Mucosa of rectum (tissue), 2 donors: Measurements from ENCODE around the gene DGCR6L.
"Not testable (repeated sequence)": the region's sequence is repeated elsewhere in the genome, so short reads cannot be mapped to it uniquely, and the experiment has no call there.

ENCODE experiments used
- H3K27ac ChIP-seq, 2 donors: one replicate each; pipeline ENCODE4 v1.7.0; 2013; ENCODE audit warnings: inconsistent platforms in 2 of 2, low read depth in 2 of 2, low read length in 2 of 2
- H3K27me3 ChIP-seq, 2 donors: one replicate each; pipeline ENCODE4 v1.7.0; 2013; ENCODE audit warnings: low read length in 2 of 2; ENCODE audit not compliant: control insufficient read depth in 2 of 2, insufficient read depth in 2 of 2
- H3K36me3 ChIP-seq, 2 donors: one replicate each; pipeline ENCODE4 v1.7.0; 2013; ENCODE audit warnings: low read length in 2 of 2; ENCODE audit not compliant: control insufficient read depth in 2 of 2, insufficient read depth in 2 of 2
- H3K4me1 ChIP-seq, 2 donors: one replicate each; pipeline ENCODE4 v1.7.0; 2013; ENCODE audit warnings: low read length in 2 of 2, mild to moderate bottlenecking in 1 of 2; ENCODE audit not compliant: control insufficient read depth in 2 of 2, insufficient read depth in 2 of 2
- H3K4me3 ChIP-seq, 2 donors: one replicate each; pipeline ENCODE4 v1.7.0; 2013; ENCODE audit warnings: low read length in 2 of 2
- H3K9ac ChIP-seq, 2 donors: one replicate each; pipeline ENCODE4 v1.7.0; 2013; ENCODE audit warnings: low read length in 2 of 2, low read depth in 1 of 2, mild to moderate bottlenecking in 1 of 2
- H3K9me3 ChIP-seq, 2 donors: one replicate each; pipeline ENCODE4 v1.7.0; 2013; ENCODE audit warnings: low read length in 2 of 2; ENCODE audit not compliant: control insufficient read depth in 2 of 2
- donor health status: healthy.
- donor health status: Normal muscosa, but diverticular disease.

DGCR6L gene

GRCh38 chr22:20325996-20326395 is 6.1 kb upstream of the DGCR6L start:
- H3K27ac ChIP-seq, H3K4me3 ChIP-seq, H3K9ac ChIP-seq, H3K27me3 ChIP-seq, H3K36me3 ChIP-seq, H3K9me3 ChIP-seq, H3K4me1 ChIP-seq: not testable (repeated sequence)

DNA sequence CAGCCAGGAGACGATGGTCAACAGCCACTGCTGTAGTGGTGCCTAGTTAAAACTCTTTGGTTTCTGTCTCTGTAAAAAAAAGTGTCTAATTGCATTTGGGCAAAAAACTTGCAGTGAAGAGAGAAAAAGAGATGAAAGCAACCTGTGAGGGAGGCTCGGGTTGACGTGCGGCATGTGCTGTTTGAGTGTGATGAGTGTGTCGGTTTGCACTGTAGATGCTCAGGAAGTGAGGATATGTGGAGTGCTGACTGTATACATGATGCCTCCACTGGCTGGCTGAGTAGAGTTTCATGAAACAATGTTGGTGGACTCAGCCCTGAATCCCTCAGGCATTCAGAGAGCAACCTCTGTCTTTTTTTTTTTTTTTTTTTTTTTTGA is 4.3 kb upstream of the DGCR6L start:
- Histone ChIP-seq H3K4me1 (peaks cover 8 to 9% of the 10 kb centered on the region in 2 donors), H3K27me3 (no peaks in the 10 kb centered on the region), H3K9ac (no peak overlapping the region), H3K36me3 (no peaks in the 10 kb centered on the region), H3K27ac (no peak overlapping the region), H3K4me3 (no peak overlapping the region), H3K9me3 (no peaks in the 10 kb centered on the region)

GRCh38 chr22:20321552-20322211 is 1.8 kb upstream of the DGCR6L start:
- H3K9me3 ChIP-seq, H3K4me3 ChIP-seq, H3K9ac ChIP-seq, H3K27me3 ChIP-seq, H3K27ac ChIP-seq, H3K36me3 ChIP-seq: not testable (repeated sequence)
- H3K4me1 ChIP-seq = peaks cover 10 to 18% of the 10 kb centered on the region in 2 donors

- peak overlapping the region; percentile 81 to 86 for H3K4me3 ChIP-seq
- H3K9me3 ChIP-seq, H3K36me3 ChIP-seq, H3K27me3 ChIP-seq: not testable (repeated sequence)
- H3K4me1 ChIP-seq = peaks cover 10 to 18% of the 10 kb centered on the region in 2 donors
- H3K9ac ChIP-seq = peak overlapping the region; percentile 80 to 90
- peak overlapping the region in 1 of 2 donors; percentile 71 for H3K27ac ChIP-seq
Observed at GRCh38 chr22:20320659-20321551, 1.0 kb upstream of the DGCR6L start.

- no peaks in the 10 kb centered on the region for H3K36me3 ChIP-seq
- peak overlapping the region; percentile 37 to 71 for H3K27ac ChIP-seq
- H3K9ac ChIP-seq = peak overlapping the region; percentile 60 to 90
- H3K27me3 ChIP-seq = no peaks in the 10 kb centered on the region
- H3K4me1 ChIP-seq = peaks cover 10 to 18% of the 10 kb centered on the region in 2 donors
- no peaks in the 10 kb centered on the region for H3K9me3 ChIP-seq
- peak overlapping the region; percentile 81 to 86 for H3K4me3 ChIP-seq
Observed at GRCh38 chr22:20319041-20319744, 667 bp downstream of the DGCR6L start.

GRCh38 chr22:20318043-20318688 is 1.7 kb downstream of the DGCR6L start:
- not testable (repeated sequence) for H3K27ac ChIP-seq, H3K9me3 ChIP-seq, H3K9ac ChIP-seq, H3K36me3 ChIP-seq, H3K27me3 ChIP-seq, H3K4me3 ChIP-seq
- peaks cover 10 to 18% of the 10 kb centered on the region in 2 donors for H3K4me1 ChIP-seq

- peaks cover 10 to 18% of the 10 kb centered on the region in 2 donors for H3K4me1 ChIP-seq
- H3K27ac ChIP-seq, H3K27me3 ChIP-seq, H3K4me3 ChIP-seq, H3K9ac ChIP-seq, H3K36me3 ChIP-seq, H3K9me3 ChIP-seq: not testable (repeated sequence)
Observed at GRCh38 chr22:20317402-20318042, 2.3 kb downstream of the DGCR6L start.

DNA sequence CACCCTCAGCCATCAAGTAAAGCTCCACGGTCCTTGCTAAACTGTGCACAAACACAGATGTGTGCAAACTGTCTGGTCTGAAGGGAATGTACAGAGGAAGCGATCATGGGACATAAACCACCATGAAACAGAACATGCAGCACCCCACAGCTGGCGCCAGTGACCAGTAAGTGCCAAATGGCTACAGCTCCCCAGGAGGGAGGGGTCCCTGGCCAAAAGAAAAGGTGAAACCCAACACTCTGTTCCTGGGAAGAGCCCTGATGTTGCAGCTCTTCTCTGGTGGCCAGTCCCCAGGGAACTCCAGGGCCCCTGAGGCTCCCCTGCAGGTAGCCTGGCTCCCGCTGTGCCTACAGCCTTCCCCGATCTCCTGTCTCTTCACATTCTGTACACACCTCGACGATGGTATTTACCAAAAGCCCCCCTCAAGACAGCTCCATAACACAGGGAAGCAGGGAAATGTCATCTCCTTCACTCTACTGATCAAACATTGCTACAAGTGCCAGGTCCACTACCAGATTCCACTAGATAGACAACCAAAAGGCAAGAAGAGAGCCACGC is 2.9 kb downstream of the DGCR6L start:
- H3K36me3 ChIP-seq = no peaks in the 10 kb centered on the region
- H3K9ac ChIP-seq = no peak overlapping the region
- H3K4me1 ChIP-seq = peaks cover 10 to 18% of the 10 kb centered on the region in 2 donors
- no peaks in the 10 kb centered on the region for H3K27me3 ChIP-seq
- H3K9me3 ChIP-seq = no peaks in the 10 kb centered on the region
- no peak overlapping the region for H3K27ac ChIP-seq
- H3K4me3 ChIP-seq = no peak overlapping the region

DNA sequence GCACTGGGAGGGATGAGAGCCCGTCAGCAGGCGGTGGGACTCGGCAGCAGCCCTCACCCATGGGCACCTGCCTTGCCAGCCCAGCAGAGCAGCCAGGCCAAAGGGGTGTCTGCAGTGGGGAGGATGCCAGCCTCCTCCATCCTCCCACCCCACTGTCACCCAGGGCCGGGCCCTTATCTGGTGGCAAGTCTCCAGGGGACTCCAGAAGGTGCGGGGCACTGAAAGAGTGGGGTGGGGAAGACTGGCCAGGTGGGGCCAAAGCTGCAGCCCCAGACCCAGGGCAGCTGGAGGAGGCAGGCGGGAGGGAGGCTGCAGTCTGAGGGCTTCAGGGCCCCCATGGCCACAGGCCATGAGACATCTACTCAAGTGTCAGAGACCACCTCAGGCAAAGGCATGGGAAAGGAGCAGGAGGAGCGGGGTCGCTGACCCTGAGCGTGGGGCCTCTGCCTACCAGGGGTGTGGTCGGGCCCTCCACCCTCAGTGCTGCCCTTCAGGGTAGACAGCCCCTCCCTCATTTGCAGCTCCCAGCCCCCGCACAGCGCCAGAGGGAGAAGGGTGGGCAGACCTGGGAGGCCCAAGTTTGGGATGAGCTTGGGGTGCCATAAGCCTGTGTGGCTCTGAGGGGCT is 3.5 kb downstream of the DGCR6L start:
- H3K27ac ChIP-seq = no peak overlapping the region
- no peaks in the 10 kb centered on the region for H3K36me3 ChIP-seq
- no peak overlapping the region for H3K4me3 ChIP-seq
- H3K9me3 ChIP-seq = no peaks in the 10 kb centered on the region
- H3K4me1 ChIP-seq = peaks cover 10 to 18% of the 10 kb centered on the region in 2 donors
- H3K27me3 ChIP-seq = no peaks in the 10 kb centered on the region
- no peak overlapping the region for H3K9ac ChIP-seq
